H1 (cell line): ENCODE measurements around the gene XAF1. TPM values are rescaled to one million over a fixed set of nuclear protein-coding genes. Genes with fewer than 3 reads are reported as not detected.

Experiments
- CTCF ChIA-PET: fragments of 300-600 bp; sonication (Branson Sonifier 250); formaldehyde crosslinking; loops from one replicate; lab custom pipeline; 2021; ENCODE audit not compliant: partially characterized antibody; lab: Charles Lee
- POLR2A ChIA-PET: fragments of 300-600 bp; sonication (Branson Sonifier 250); formaldehyde crosslinking; loops from one replicate; lab custom pipeline; 2021; ENCODE audit warnings: inconsistent platforms; ENCODE audit not compliant: partially characterized antibody; lab: Charles Lee
- DNase-seq, 2 experiments: peaks; one replicate each; pipeline versions ENCODE4 v3.0.0 to v3.0.0-alpha.2; 2010 to 2022; ENCODE audit warnings: low spot score in 2 of 2, low read depth in 1 of 2, mixed read lengths in 1 of 2
- FAIRE-seq: peaks from 2 replicates; lab custom pipeline; 2011; peaks lifted over from hg19 to GRCh38; lab: Jason Lieb, UNC
- H2AFZ ChIP-seq: 2 replicates; pipeline ENCODE4 v1.8.1; 2012; ENCODE audit warnings: low read length, inconsistent platforms
- H2AK5ac ChIP-seq: 2 replicates; pipeline ENCODE4 v1.6.1; 2013; ENCODE audit warnings: low read depth, low read length
- H2BK120ac ChIP-seq: replicated peaks from 2 replicates; pipeline ENCODE3; 2013; ENCODE audit warnings: low read depth, low read length, inconsistent platforms
- H2BK12ac ChIP-seq: 2 replicates; pipeline ENCODE4 v1.6.1; 2013; ENCODE audit warnings: low read depth, low read length
- H2BK15ac ChIP-seq: 2 replicates; pipeline ENCODE4 v1.6.1; 2013; ENCODE audit warnings: low read length
- H2BK20ac ChIP-seq: 2 replicates; pipeline ENCODE4 v1.6.1; 2013; ENCODE audit warnings: low read length
- H2BK5ac ChIP-seq: 2 replicates; pipeline ENCODE4 v1.6.1; 2013; ENCODE audit warnings: low read depth, low read length
- H3K14ac ChIP-seq: 2 replicates; pipeline ENCODE4 v1.6.1; 2013; ENCODE audit warnings: inconsistent platforms; ENCODE audit not compliant: insufficient read length
- H3K18ac ChIP-seq: 2 replicates; pipeline ENCODE4 v1.6.1; 2013; ENCODE audit warnings: low read length; ENCODE audit errors: extremely low read depth
- H3K23ac ChIP-seq: 2 replicates; pipeline ENCODE4 v1.6.1; 2013; ENCODE audit warnings: inconsistent platforms; ENCODE audit not compliant: insufficient read length
- H3K23me2 ChIP-seq: 2 replicates; pipeline ENCODE4 v1.6.1; 2013; ENCODE audit warnings: low read depth, low read length
- H3K27ac ChIP-seq: 2 replicates; pipeline ENCODE4 v1.6.1; 2011; ENCODE audit warnings: low read depth, low read length, inconsistent platforms
- H3K27me3 ChIP-seq, 4 experiments: replicated peaks in 1 of 4; 1 replicate in 1 of 4; 2 replicates in 3 of 4; pipeline versions ENCODE4 v1.6.1 to v1.8.1; 2011 to 2013; ENCODE audit warnings: low read length in 3 of 4, mild to moderate bottlenecking in 3 of 4, inconsistent platforms in 2 of 4, mixed read lengths in 2 of 4, moderate library complexity in 1 of 4; ENCODE audit not compliant: control insufficient read depth in 3 of 4, insufficient read depth in 3 of 4; ENCODE audit errors: extremely low read depth in 1 of 4
- H3K36me3 ChIP-seq, 4 experiments: 2 replicates each; pipeline versions ENCODE4 v1.6.1 to v1.8.1; 2011 to 2013; ENCODE audit warnings: mild to moderate bottlenecking in 4 of 4, low read length in 3 of 4, moderate library complexity in 2 of 4, control low read depth in 1 of 4, inconsistent platforms in 1 of 4; ENCODE audit not compliant: insufficient read depth in 4 of 4, control insufficient read depth in 2 of 4
- H3K4ac ChIP-seq: replicated peaks from 2 replicates; pipeline ENCODE3; 2013; ENCODE audit warnings: low read length, low read depth, mixed read lengths, inconsistent platforms; ENCODE audit not compliant: insufficient read length
- H3K4me1 ChIP-seq, 4 experiments: replicated peaks in 1 of 4; 1 replicate in 1 of 4; 2 replicates in 3 of 4; pipeline versions ENCODE4 v1.6.1 to v1.8.1; 2011 to 2013; ENCODE audit warnings: low read length in 3 of 4, inconsistent platforms in 2 of 4, mixed read lengths in 1 of 4; ENCODE audit not compliant: insufficient read depth in 4 of 4, control insufficient read depth in 3 of 4
- H3K4me2 ChIP-seq, 2 experiments: 2 replicates each; pipeline versions ENCODE4 v1.6.1 to v1.8.1; 2011 to 2013; ENCODE audit warnings: low read depth in 2 of 2, low read length in 2 of 2, control low read depth in 1 of 2, inconsistent platforms in 1 of 2, mild to moderate bottlenecking in 1 of 2; ENCODE audit not compliant: insufficient read depth in 1 of 2
- H3K4me3 ChIP-seq, 4 experiments: fragments of 200-600, 300-600 bp in 1 of 4; sonication (generic), shearing (Covaris generic), sonication (Bioruptor Twin) in 1 of 4; 2 replicates each; pipeline versions ENCODE4 v1.5.1 to v1.8.1; 2011 to 2016; ENCODE audit warnings: low read length in 4 of 4, low read depth in 3 of 4, control low read depth in 2 of 4, inconsistent platforms in 2 of 4, mild to moderate bottlenecking in 2 of 4, mixed read lengths in 1 of 4, moderate library complexity in 1 of 4; ENCODE audit not compliant: insufficient read depth in 2 of 4; ENCODE audit errors: extremely low read depth in 1 of 4
- H3K56ac ChIP-seq: replicated peaks from 2 replicates; pipeline ENCODE3; 2013; ENCODE audit warnings: low read depth, mild to moderate bottlenecking, mixed read lengths, low read length, inconsistent platforms; ENCODE audit not compliant: insufficient read length
- H3K79me1 ChIP-seq: 2 replicates; pipeline ENCODE4 v1.6.1; 2013; ENCODE audit warnings: low read depth, low read length, control low read depth
- H3K79me2 ChIP-seq, 2 experiments: 2 replicates each; pipeline versions ENCODE4 v1.6.1 to v1.8.1; 2012 to 2013; ENCODE audit warnings: low read length in 2 of 2, mild to moderate bottlenecking in 2 of 2, inconsistent platforms in 1 of 2; ENCODE audit not compliant: insufficient read depth in 2 of 2, control insufficient read depth in 1 of 2
- H3K9ac ChIP-seq, 4 experiments: replicated peaks in 1 of 4; 1 replicate in 1 of 4; 2 replicates in 3 of 4; pipeline versions ENCODE4 v1.6.1 to v1.8.1; 2011 to 2013; ENCODE audit warnings: low read depth in 3 of 4, low read length in 3 of 4, control low read depth in 2 of 4, mild to moderate bottlenecking in 2 of 4, moderate library complexity in 2 of 4, inconsistent platforms in 1 of 4; ENCODE audit errors: extremely low read depth in 1 of 4
- H3K9me3 ChIP-seq, 2 experiments: 2 replicates each; pipeline versions ENCODE4 v1.6.1 to v1.8.1; 2012 to 2013; ENCODE audit warnings: mild to moderate bottlenecking in 2 of 2, moderate library complexity in 2 of 2, control low read depth in 1 of 2, inconsistent platforms in 1 of 2, low read depth in 1 of 2, low read length in 1 of 2, mixed read lengths in 1 of 2; ENCODE audit not compliant: insufficient read depth in 2 of 2
- H4K20me1 ChIP-seq, 2 experiments: replicated peaks in 1 of 2; 2 replicates each; pipeline versions ENCODE3 to v1.8.1; 2011 to 2013; ENCODE audit warnings: inconsistent platforms in 2 of 2, low read length in 2 of 2, mild to moderate bottlenecking in 1 of 2; ENCODE audit not compliant: insufficient read depth in 2 of 2, control insufficient read depth in 1 of 2
- H4K5ac ChIP-seq: 2 replicates; pipeline ENCODE4 v1.6.1; 2013; ENCODE audit warnings: low read length, low read depth, mixed read lengths, inconsistent platforms; ENCODE audit not compliant: insufficient read length
- H4K8ac ChIP-seq: 2 replicates; pipeline ENCODE4 v1.8.0; 2013; ENCODE audit warnings: mild to moderate bottlenecking, moderate library complexity, low read length, inconsistent platforms; ENCODE audit not compliant: insufficient read depth; ENCODE audit errors: extremely low read depth
- H4K91ac ChIP-seq: replicated peaks from 2 replicates; pipeline ENCODE3; 2013; ENCODE audit warnings: low read length, mixed read lengths, inconsistent platforms; ENCODE audit not compliant: insufficient read length
- ASH2L ChIP-seq: fragments of 200-600, 300-600 bp; sonication (generic); IDR thresholded peaks from one replicate; pipeline ENCODE4 v1.7.1; 2017; ENCODE audit warnings: low read length
- BRCA1 ChIP-seq: IDR thresholded peaks from 2 replicates; pipeline ENCODE4 v1.6.1; 2012; ENCODE audit warnings: low read depth, low read length, improper control_type of control experiment
- CBX5 ChIP-seq: fragments of 300-800, 300-1000 bp; sonication (generic); IDR thresholded peaks from 2 replicates; pipeline ENCODE4 v1.7.1; 2016; ENCODE audit warnings: antibody characterized with exemption, low read length, low read depth
- CEBPB ChIP-seq: IDR thresholded peaks from 2 replicates; pipeline ENCODE4 v1.6.1; 2012; ENCODE audit warnings: low read depth, low read length
- E2F6 ChIP-seq: IDR thresholded peaks from 2 replicates; pipeline ENCODE4 v1.6.1; 2012; ENCODE audit warnings: inconsistent platforms
- KDM1A ChIP-seq: fragments of 200-600, 300-600 bp; sonication (generic); IDR thresholded peaks from 2 replicates; pipeline ENCODE4 v1.7.1; 2016; ENCODE audit warnings: mild to moderate bottlenecking, low read length, borderline replicate concordance
- NRF1 ChIP-seq: IDR thresholded peaks from 2 replicates; pipeline ENCODE4 v1.6.1; 2011; ENCODE audit warnings: mild to moderate bottlenecking, low read depth, low read length, improper control_type of control experiment
- PHF8 ChIP-seq: fragments of 200-600 bp; sonication (generic); conservative IDR thresholded peaks from 2 replicates; pipeline ENCODE4 v1.7.1; 2012; ENCODE audit warnings: low read depth, mild to moderate bottlenecking, inconsistent platforms, low read length, moderate library complexity
- POLR2A ChIP-seq, 2 experiments: IDR thresholded peaks; 1 replicate in 1 of 2; 2 replicates in 1 of 2; pipeline ENCODE4 v1.6.1; 2011; ENCODE audit warnings: low read depth in 2 of 2, low read length in 2 of 2, mild to moderate bottlenecking in 2 of 2; ENCODE audit errors: control extremely low read depth in 1 of 2
- POU5F1 ChIP-seq: IDR thresholded peaks from 2 replicates; pipeline ENCODE4 v1.6.1; 2011; ENCODE audit warnings: low read depth, mild to moderate bottlenecking, low read length, moderate library complexity
- RXRA ChIP-seq: IDR thresholded peaks from 2 replicates; pipeline ENCODE4 v1.6.1; 2011; ENCODE audit warnings: low read depth, mild to moderate bottlenecking, low read length, moderate library complexity; ENCODE audit not compliant: insufficient read depth
- SIX5 ChIP-seq: IDR thresholded peaks from 2 replicates; pipeline ENCODE4 v1.6.1; 2011; ENCODE audit warnings: mild to moderate bottlenecking, low read depth, low read length
- TEAD4 ChIP-seq: IDR thresholded peaks from 2 replicates; pipeline ENCODE4 v1.6.1; 2012; ENCODE audit warnings: low read depth, low read length, inconsistent platforms, mixed read lengths
- ZNF274 ChIP-seq: IDR thresholded peaks from 2 replicates; pipeline ENCODE4 v1.7.0; 2012; ENCODE audit warnings: low read length, borderline replicate concordance; ENCODE audit errors: extremely low read depth
- WGBS, 2 experiments: shearing (Covaris generic) in 1 of 2; methylation state at CpG; one replicate each; pipeline versions ENCODE4 v1.1.6 to v1.1.7; 2013 to 2015; ENCODE audit warnings: low lambda C conversion rate in 2 of 2, mixed read lengths in 2 of 2, inconsistent platforms in 1 of 2, low coverage in 1 of 2, missing lambda C conversion rate in 1 of 2; ENCODE audit not compliant: insufficient replicate concordance in 2 of 2, insufficient coverage in 1 of 2, insufficient read length in 1 of 2; ENCODE audit errors: extremely low coverage in 1 of 2, missing lambda C conversion rate in 1 of 2; 5-methylcytosine and 5-hydroxymethylcytosine counted together
- polyA plus RNA-seq, 7 experiments: library from polyadenylated mRNA; depleted of rRNA in 3 of 7; stranded (reverse) in 5 of 7; unstranded in 2 of 7; fragments of >200 nt in 5 of 7; fragments of 200-250 nt in 2 of 7; gene quantifications; 1 replicate in 5 of 7; 2 replicates in 1 of 7; 4 replicates in 1 of 7; pipeline versions ENCODE4 v1.2.1 to v1.2.3, GENCODE V29; 2011 to 2013; ENCODE audit warnings: missing spikeins in 2 of 7, mixed read lengths in 2 of 7
- total RNA-seq: library from RNA; stranded (reverse); fragmentation: NEBNext Ultra II Directional; extraction: Animal tissue kit (Norgen Biotek cat#: 25700); gene quantifications from 2 replicates; pipeline ENCODE4 v1.2.1, GENCODE V29; 2021

Gene XAF1
- total and polyA plus RNA-seq, 2 of the 8 experiments (the other 6 are each of a cell fraction or from before 2014, with no cell fraction given), result not detected

DNA sequence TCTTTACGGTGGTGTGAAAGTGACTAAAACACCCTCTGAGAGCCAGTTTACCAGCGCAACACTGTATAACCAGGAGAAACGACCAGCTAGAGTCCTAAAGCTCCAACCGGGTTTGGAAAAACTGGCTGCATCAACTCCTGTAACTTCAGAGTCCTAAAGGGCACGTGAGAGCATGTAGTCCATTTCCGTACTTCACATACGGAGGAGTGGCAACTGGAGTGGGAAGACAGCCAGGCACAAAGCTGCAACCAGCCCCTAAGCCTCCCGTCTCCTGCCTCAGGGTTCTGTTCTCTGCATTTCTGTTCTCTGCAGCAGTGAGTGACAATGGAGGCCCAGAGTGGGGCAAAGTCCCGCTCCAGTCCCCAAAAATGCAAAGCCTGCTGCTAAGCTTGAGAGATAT is 56.4 kb downstream of the XAF1 start:
- POLR2A ChIA-PET, result no interaction called here
- Histone ChIP-seq H2BK12ac (no peak overlapping the region), H3K9me3 (peaks cover 0 to 12% of the 10 kb centered on the region in 2 experiments; a peak in 2 of 4 replicates), H3K79me2 (no peaks in the 10 kb centered on the region), H3K56ac (no peak overlapping the region), H3K23me2 (no peaks in the 10 kb centered on the region), H3K4ac (no peak overlapping the region), H3K14ac (no peak overlapping the region), H2BK15ac (no peak overlapping the region), H2BK120ac (no peak overlapping the region), H3K79me1 (no peaks in the 10 kb centered on the region), H3K4me2 (no peak overlapping the region), H3K27ac (no peak overlapping the region), H3K4me3 (no peak overlapping the region), H4K20me1 (no peaks in the 10 kb centered on the region), H4K8ac (no peak overlapping the region), H4K5ac (no peak overlapping the region), H3K18ac (no peak overlapping the region), H3K9ac (no peak overlapping the region), H2BK5ac (no peak overlapping the region), H2BK20ac (no peak overlapping the region), H2AK5ac (no peak overlapping the region), H3K4me1 (no peaks in the 10 kb centered on the region), H3K36me3 (no peaks in the 10 kb centered on the region), H4K91ac (no peak overlapping the region), H3K27me3 (no peaks in the 10 kb centered on the region), H3K23ac (no peak overlapping the region), H2AFZ (peak overlapping the region; percentile 32; the same call in 1 of the 2 replicates)
- CTCF ChIA-PET, result interaction anchor here (1.1 to 1.4 kb wide), 3 partner anchors 11 to 111 kb away, joined by 3 to 7 read pairs (median 4); no protein-coding TSS in a partner anchor
- no peak for FAIRE-seq
- 87% methylated on average over 9 of the region's 9 CpGs; no CpG with 5 or more reads in 1 of the 2 experiments for WGBS, 2 experiments
- DNase-seq, result no peak
- no peak for TF ChIP-seq BRCA1
- TF ChIP-seq ASH2L, result no peak
- TF ChIP-seq PHF8, result no peak
- TF ChIP-seq ZNF274, result no peak
- no peak for TF ChIP-seq NRF1
- TF ChIP-seq SIX5, result no peak
- TF ChIP-seq CEBPB, result no peak
- no peak for TF ChIP-seq POU5F1
- TF ChIP-seq TEAD4, result no peak
- no peak for TF ChIP-seq CBX5
- TF ChIP-seq KDM1A, result no peak
- no peak for TF ChIP-seq E2F6
- TF ChIP-seq POLR2A (IDR thresholded peaks at IDR 0.05; ENCODE audit: control extremely low read depth in 1 of 2, low read depth in 2 of 2, low read length in 2 of 2), result no peak
- no peak for TF ChIP-seq RXRA
